Spleen (tissue), 11 donors: ENCODE measurements around the gene TNFAIP2. TPM values are rescaled to one million over a fixed set of nuclear protein-coding genes. Genes with fewer than 3 reads are reported as not detected.

Experiments used
- DNase-seq: peaks from one replicate; pipeline ENCODE4 v3.0.0-alpha.2; 2020
- H3K27ac ChIP-seq, 8 donors: fragments of 200-600 bp; sonication (generic) in 7 of 8; 1 replicate in 4 of 8; 2 replicates in 4 of 8; pipeline versions ENCODE4 v1.5.0 to v1.8.0; 2016 to 2021; ENCODE audit warnings: inconsistent platforms in 4 of 8, mild to moderate bottlenecking in 4 of 8, moderate library complexity in 1 of 8
- H3K27me3 ChIP-seq, 7 donors: fragments of 200-600 bp; sonication (generic) in 6 of 7; replicated peaks in 1 of 7; 1 replicate in 4 of 7; 2 replicates in 3 of 7; pipeline versions ENCODE4 v1.5.0 to v1.8.0; 2016 to 2021; ENCODE audit warnings: inconsistent platforms in 3 of 7, mild to moderate bottlenecking in 1 of 7
- H3K36me3 ChIP-seq, 6 donors: fragments of 200-600 bp; sonication (generic) in 5 of 6; 1 replicate in 4 of 6; 2 replicates in 2 of 6; pipeline versions ENCODE4 v1.5.0 to v1.8.0; 2016 to 2021; ENCODE audit warnings: inconsistent platforms in 2 of 6
- H3K4me1 ChIP-seq, 6 donors: fragments of 200-600 bp; sonication (generic) in 5 of 6; 1 replicate in 3 of 6; 2 replicates in 3 of 6; pipeline versions ENCODE4 v1.5.0 to v1.8.0; 2016 to 2021; ENCODE audit warnings: inconsistent platforms in 3 of 6
- H3K4me3 ChIP-seq, 8 donors: fragments of 200-600 bp; sonication (generic) in 7 of 8; 1 replicate in 4 of 8; 2 replicates in 4 of 8; pipeline versions ENCODE4 v1.5.0 to v1.8.0; 2016 to 2021; ENCODE audit warnings: inconsistent platforms in 4 of 8, mild to moderate bottlenecking in 4 of 8, moderate library complexity in 2 of 8
- H3K9me3 ChIP-seq, 8 donors: fragments of 200-600 bp; sonication (generic) in 7 of 8; 1 replicate in 4 of 8; 2 replicates in 4 of 8; pipeline versions ENCODE4 v1.5.0 to v1.8.0; 2016 to 2021; ENCODE audit warnings: inconsistent platforms in 4 of 8
- POLR2A ChIP-seq, 3 donors: fragments of 450-650 bp; IDR thresholded peaks; one replicate each; pipeline ENCODE4 v1.5.1; 2017; ENCODE audit warnings: antibody characterized with exemption in 3 of 3, mild to moderate bottlenecking in 1 of 3
- POLR2AphosphoS5 ChIP-seq, 3 donors: sonication (generic); formaldehyde crosslinking; IDR thresholded peaks; one replicate each; pipeline ENCODE4 v1.5.1; 2017; ENCODE audit warnings: antibody characterized with exemption in 3 of 3
- WGBS, 5 donors: extraction: QIAGEN DNeasy Blood & Tissue Kit in 3 of 5; methylation state at CpG; one replicate each; pipeline versions ENCODE4 v1.1.5 to v1.1.7; 2013 to 2018; 5-methylcytosine and 5-hydroxymethylcytosine counted together
- intact Hi-C: fragments of 100-400 bp; cut with DNase I; formaldehyde crosslinking; loops from one replicate; pipeline ENCODE4 v1.15.0; 2023; ENCODE audit warnings: low total_unique reads
- polyA plus RNA-seq, 3 donors: library from polyadenylated mRNA; stranded (reverse); fragments of 200-250 nt; gene quantifications; one replicate each; pipeline ENCODE4 v1.2.1, GENCODE V29; 2013
- total RNA-seq, 7 donors: library from RNA; depleted of rRNA in 3 of 7; stranded (reverse); fragments of >200 nt in 3 of 7; fragmentation: NEBNext Ultra II Directional in 4 of 7; extraction: Animal tissue kit (Norgen Biotek cat#: 25700) in 4 of 7; gene quantifications; one replicate each; pipeline versions ENCODE4 v1.1.0 to v1.2.1, GENCODE V29; 2016 to 2021
- TF ChIP-seq, protein P1 (sequence below), 11 experiments: fragments of 200-600 bp in 7 of 11; fragments of 450-650 bp in 4 of 11; sonication (generic) in 4 of 11; IDR thresholded peaks in 8 of 11; conservative IDR thresholded peaks in 3 of 11; 1 replicate in 7 of 11; 2 replicates in 4 of 11; pipeline versions ENCODE4 v1.4.0 to v1.8.0; 2016 to 2021; ENCODE audit warnings: antibody characterized with exemption in 11 of 11, inconsistent platforms in 4 of 11, mild to moderate bottlenecking in 1 of 11
- donor health status: healthy with polysubstance abuse.
- donor health status: DM: no; HTN: no; CAD: no; lungs with moderate emphysema.
- donor health status: DM: no; HTN: no; CAD: no.
- donor health status: Bipolar disorder and iron deficiency.
- donor health status: healthy.
- donor health status: DM: no; HTN: no; CAD: no.
- donor health status: DM: yes; HTN: yes; CAD: no.

The TNFAIP2 gene
- total and polyA plus RNA-seq, 10 donors = 90.2 to 410 (median 268) TPM

DNA sequence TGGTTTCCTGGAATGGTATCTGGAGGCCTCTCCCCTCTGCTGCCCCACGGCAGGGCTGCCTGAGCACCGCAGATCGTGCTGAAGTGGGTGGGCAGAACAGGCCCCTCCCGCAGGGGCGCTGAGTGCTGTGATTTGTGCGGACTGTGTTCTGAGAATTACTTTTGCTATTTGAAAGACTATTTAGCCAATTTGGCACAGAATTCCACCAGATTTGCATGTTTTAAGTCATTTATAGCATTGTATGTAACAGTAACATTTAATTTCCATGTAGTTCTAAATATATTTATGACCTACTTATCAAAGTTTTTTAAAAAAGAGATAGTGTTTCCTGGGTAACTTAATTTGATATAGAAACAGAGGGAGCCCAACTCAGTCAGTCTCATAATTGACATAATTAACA is 55.3 kb downstream of the TNFAIP2 start:
- Histone ChIP-seq H3K27ac (no peak overlapping the region), H3K36me3 (no peaks in the 10 kb centered on the region), H3K9me3 (peaks cover 0 to 24% (median 20%) of the 10 kb centered on the region in 8 donors), H3K4me1 (no peaks in the 10 kb centered on the region), H3K27me3 (no peaks in the 10 kb centered on the region), H3K4me3 (no peak overlapping the region)
- DNase-seq = no peak
- intact Hi-C loops = no loop called here
- WGBS, 5 donors = 88 to 92% (median 90%) methylated on average over 6 of the region's 6 CpGs
- TF ChIP-seq POLR2AphosphoS5 (IDR thresholded peaks at IDR 0.05) (no peak), POLR2A (IDR thresholded peaks at IDR 0.05) (no peak)
- TF ChIP-seq, protein P1, sequence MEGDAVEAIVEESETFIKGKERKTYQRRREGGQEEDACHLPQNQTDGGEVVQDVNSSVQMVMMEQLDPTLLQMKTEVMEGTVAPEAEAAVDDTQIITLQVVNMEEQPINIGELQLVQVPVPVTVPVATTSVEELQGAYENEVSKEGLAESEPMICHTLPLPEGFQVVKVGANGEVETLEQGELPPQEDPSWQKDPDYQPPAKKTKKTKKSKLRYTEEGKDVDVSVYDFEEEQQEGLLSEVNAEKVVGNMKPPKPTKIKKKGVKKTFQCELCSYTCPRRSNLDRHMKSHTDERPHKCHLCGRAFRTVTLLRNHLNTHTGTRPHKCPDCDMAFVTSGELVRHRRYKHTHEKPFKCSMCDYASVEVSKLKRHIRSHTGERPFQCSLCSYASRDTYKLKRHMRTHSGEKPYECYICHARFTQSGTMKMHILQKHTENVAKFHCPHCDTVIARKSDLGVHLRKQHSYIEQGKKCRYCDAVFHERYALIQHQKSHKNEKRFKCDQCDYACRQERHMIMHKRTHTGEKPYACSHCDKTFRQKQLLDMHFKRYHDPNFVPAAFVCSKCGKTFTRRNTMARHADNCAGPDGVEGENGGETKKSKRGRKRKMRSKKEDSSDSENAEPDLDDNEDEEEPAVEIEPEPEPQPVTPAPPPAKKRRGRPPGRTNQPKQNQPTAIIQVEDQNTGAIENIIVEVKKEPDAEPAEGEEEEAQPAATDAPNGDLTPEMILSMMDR (IDR thresholded peaks at IDR 0.05 in 8 of 11, conservative IDR thresholded peaks at IDR 0.05 in 3 of 11) = no peak

DNA sequence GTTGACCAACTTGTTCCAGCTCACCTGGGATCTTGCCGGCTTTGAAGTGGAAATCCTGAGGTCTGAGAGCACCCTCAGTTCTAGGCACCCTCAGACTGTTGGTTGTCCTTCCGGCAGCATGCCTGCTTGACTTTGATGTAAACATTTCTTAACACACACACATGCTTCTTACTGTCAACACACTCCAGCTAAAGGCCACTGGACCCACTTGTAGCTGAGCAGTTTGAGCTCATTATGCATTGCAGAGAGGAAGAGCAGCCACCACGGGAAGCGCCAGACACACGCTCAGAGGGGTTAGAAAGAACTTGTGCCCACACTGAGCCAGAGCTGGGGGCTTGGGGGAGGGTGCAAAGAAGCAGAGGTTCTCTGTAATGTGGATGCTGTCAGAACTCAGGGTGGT is 55.8 kb downstream of the TNFAIP2 start:
- intact Hi-C loops = no loop called here
- Histone ChIP-seq H3K9me3 (peaks cover 0 to 18% (median 15%) of the 10 kb centered on the region in 8 donors), H3K4me3 (no peak overlapping the region), H3K27ac (no peak overlapping the region), H3K27me3 (no peaks in the 10 kb centered on the region), H3K36me3 (no peaks in the 10 kb centered on the region), H3K4me1 (no peaks in the 10 kb centered on the region)
- 58 to 66% (median 62%) methylated on average over 5 of the region's 5 CpGs for WGBS, 5 donors
- TF ChIP-seq, protein P1 (IDR thresholded peaks at IDR 0.05 in 8 of 11, conservative IDR thresholded peaks at IDR 0.05 in 3 of 11) = no peak
- TF ChIP-seq POLR2A (IDR thresholded peaks at IDR 0.05) = no peak
- no peak for TF ChIP-seq POLR2AphosphoS5 (IDR thresholded peaks at IDR 0.05)
- no peak for DNase-seq

DNA sequence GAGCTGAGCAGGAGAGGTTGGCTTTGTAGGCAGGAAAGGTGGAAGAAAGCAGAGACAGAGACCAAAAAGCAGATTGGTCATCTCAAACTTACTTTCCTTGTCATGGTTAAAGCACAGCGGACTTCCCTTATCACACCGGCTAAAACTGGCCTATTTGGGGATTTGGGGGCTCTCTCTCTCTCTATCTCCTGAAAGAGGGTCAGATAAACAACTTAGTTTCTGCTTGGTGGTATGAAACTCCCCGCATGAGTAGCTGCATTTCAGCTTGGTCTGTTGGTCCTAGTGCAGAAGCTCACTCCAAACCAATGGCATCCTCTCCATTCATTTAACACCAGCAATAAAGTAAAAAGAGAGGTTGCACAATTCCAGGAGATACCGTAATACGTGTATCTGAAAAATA is 57.1 kb downstream of the TNFAIP2 start:
- 87 to 95% (median 90%) methylated on average over 5 of the region's 5 CpGs for WGBS, 5 donors
- Histone ChIP-seq H3K36me3 (no peaks in the 10 kb centered on the region), H3K4me1 (no peaks in the 10 kb centered on the region), H3K4me3 (no peak overlapping the region), H3K27ac (no peak overlapping the region), H3K9me3 (peaks cover 0 to 5% (median 3%) of the 10 kb centered on the region in 8 donors), H3K27me3 (no peaks in the 10 kb centered on the region)
- no peak for TF ChIP-seq POLR2A (IDR thresholded peaks at IDR 0.05)
- no peak for TF ChIP-seq POLR2AphosphoS5 (IDR thresholded peaks at IDR 0.05)
- TF ChIP-seq, protein P1 (IDR thresholded peaks at IDR 0.05 in 8 of 11, conservative IDR thresholded peaks at IDR 0.05 in 3 of 11) = no peak
- no peak for DNase-seq
- intact Hi-C loops = loop anchor here (10.0 kb wide), 2 partner anchors 76 to 114 kb away; no protein-coding TSS in a partner anchor

DNA sequence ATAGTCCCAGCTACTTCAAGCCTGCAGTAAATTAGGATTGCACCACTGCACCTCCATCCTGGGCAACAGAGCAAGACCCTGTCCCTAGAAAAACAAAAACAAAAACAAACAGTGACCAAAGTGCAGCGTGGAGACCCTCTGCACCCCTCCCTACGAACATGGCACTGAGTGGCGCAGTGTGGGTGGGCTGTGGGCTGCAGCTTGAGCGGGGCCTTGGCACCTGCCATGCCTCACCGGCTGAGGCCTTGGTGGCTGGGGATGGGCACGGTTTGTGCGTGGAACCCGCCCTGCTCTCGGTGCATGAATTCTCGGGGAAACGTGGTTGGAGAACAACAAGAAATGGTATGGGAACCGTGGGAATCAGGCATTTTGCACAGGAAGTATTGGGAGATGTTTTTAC is 60.8 kb downstream of the TNFAIP2 start:
- Histone ChIP-seq H3K27me3 (peaks cover 0 to 36% (median 11%) of the 10 kb centered on the region in 7 donors), H3K27ac (no peak overlapping the region), H3K9me3 (no peaks in the 10 kb centered on the region), H3K4me3 (no peak overlapping the region), H3K36me3 (no peaks in the 10 kb centered on the region), H3K4me1 (peaks cover 0 to 8% (median 7%) of the 10 kb centered on the region in 6 donors)
- TF ChIP-seq, protein P1 (IDR thresholded peaks at IDR 0.05 in 8 of 11, conservative IDR thresholded peaks at IDR 0.05 in 3 of 11) = no peak
- TF ChIP-seq POLR2A (IDR thresholded peaks at IDR 0.05) (no peak), POLR2AphosphoS5 (IDR thresholded peaks at IDR 0.05) (no peak)
- DNase-seq = no peak
- 85 to 89% (median 87%) methylated on average over 12 of the region's 12 CpGs for WGBS, 5 donors
- intact Hi-C loops = loop anchor here (10.0 kb wide), 2 partner anchors 79 to 111 kb away; no protein-coding TSS in a partner anchor
